ENCODE data around the gene PPFIA2. TPM values are rescaled to one million over a fixed set of nuclear protein-coding genes. Genes with fewer than 3 reads are reported as not detected.

PPFIA2 gene
- total RNA-seq, 1 experiment from 2014 or later: not detected

DNA sequence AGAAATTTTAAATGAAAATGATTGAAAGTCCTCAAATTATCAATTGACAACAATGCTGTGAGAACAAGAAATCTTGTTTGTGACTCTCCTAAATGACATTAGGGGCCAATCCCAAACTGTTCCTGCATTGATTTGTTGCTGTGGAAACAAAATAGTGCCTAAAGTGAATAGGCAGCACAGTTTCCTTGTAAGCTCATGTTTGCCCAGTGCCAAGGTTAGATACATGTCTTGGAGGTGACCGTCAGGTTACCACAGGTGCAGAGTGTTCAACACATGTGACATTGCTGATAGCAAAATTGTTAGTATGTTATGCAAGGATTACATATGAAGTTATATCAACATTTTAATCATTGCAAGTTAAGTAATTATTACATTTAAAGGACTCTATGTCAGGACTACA lies 388.7 kb downstream of the PPFIA2 start:
- Histone ChIP-seq H2AFZ (no peak overlapping the region), H3K4me2 (no peak overlapping the region), H3K9me2 (ENCODE audit: insufficient read depth) (no peaks in the 10 kb centered on the region; the same call in 1 of the 2 replicates), H3K79me2 (ENCODE audit: low read depth) (no peaks in the 10 kb centered on the region), H3K9me3 (ENCODE audit: insufficient read depth, low read depth) (no peaks in the 10 kb centered on the region), H3K4me3 (no peak overlapping the region), H3K36me3 (ENCODE audit: low read depth) (no peaks in the 10 kb centered on the region), H3K4me1 (replicated peaks; ENCODE audit: insufficient read depth) (no peaks in the 10 kb centered on the region), H3K27ac (no peak overlapping the region), H3F3A (ENCODE audit: insufficient read depth, low read depth) (no peaks in the 10 kb centered on the region), H3K27me3 (ENCODE audit: insufficient read depth, low read depth) (no peaks in the 10 kb centered on the region), H4K20me1 (ENCODE audit: insufficient read depth) (no peaks in the 10 kb centered on the region)
- intact Hi-C loops (cut with micrococcal nuclease; ENCODE audit: unreplicated experiment): no loop called here
- CTCF ChIA-PET: no interaction called here
- BruUV-seq (replicated peaks): no TSS peak
- no peak for DNase-seq
- TF ChIP-seq, protein P1, sequence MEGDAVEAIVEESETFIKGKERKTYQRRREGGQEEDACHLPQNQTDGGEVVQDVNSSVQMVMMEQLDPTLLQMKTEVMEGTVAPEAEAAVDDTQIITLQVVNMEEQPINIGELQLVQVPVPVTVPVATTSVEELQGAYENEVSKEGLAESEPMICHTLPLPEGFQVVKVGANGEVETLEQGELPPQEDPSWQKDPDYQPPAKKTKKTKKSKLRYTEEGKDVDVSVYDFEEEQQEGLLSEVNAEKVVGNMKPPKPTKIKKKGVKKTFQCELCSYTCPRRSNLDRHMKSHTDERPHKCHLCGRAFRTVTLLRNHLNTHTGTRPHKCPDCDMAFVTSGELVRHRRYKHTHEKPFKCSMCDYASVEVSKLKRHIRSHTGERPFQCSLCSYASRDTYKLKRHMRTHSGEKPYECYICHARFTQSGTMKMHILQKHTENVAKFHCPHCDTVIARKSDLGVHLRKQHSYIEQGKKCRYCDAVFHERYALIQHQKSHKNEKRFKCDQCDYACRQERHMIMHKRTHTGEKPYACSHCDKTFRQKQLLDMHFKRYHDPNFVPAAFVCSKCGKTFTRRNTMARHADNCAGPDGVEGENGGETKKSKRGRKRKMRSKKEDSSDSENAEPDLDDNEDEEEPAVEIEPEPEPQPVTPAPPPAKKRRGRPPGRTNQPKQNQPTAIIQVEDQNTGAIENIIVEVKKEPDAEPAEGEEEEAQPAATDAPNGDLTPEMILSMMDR (conservative IDR thresholded peaks at IDR 0.05): no peak
- no peak for TF ChIP-seq EZH2 (IDR thresholded peaks at IDR 0.05; ENCODE audit: low read depth)
- POLR2A ChIA-PET (ENCODE audit: unreplicated experiment): no interaction called here

DNA sequence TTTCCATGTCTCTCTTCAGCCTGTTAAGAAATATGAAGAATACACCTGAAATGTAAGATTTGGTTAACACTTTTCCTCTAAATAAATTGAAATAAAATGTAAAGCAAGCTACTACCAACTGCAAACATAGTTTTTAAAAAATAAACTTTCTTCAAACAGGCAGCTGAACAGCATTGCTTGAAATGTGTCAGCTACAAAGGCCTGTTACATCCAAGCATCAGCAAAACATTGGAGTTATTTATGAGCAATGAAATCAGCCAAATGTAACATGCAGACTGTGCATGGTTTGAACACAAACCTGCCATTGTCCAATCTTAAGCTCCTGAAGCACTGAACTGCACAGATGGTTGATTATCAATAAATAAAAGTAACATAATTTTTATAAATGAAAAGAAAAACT lies 390.0 kb downstream of the PPFIA2 start:
- H4K20me1 ChIP-seq (ENCODE audit: insufficient read depth): no peaks in the 10 kb centered on the region
- no peak overlapping the region for H2AFZ ChIP-seq
- H3F3A ChIP-seq (ENCODE audit: insufficient read depth, low read depth): no peaks in the 10 kb centered on the region
- BruUV-seq (replicated peaks): no TSS peak
- H3K36me3 ChIP-seq (ENCODE audit: low read depth): no peaks in the 10 kb centered on the region
- H3K27me3 ChIP-seq (ENCODE audit: insufficient read depth, low read depth): no peaks in the 10 kb centered on the region
- no peaks in the 10 kb centered on the region for H3K4me1 ChIP-seq (replicated peaks; ENCODE audit: insufficient read depth)
- ChIA-PET CTCF (no interaction called here), POLR2A (ENCODE audit: unreplicated experiment) (no interaction called here)
- no peak overlapping the region for H3K27ac ChIP-seq
- intact Hi-C loops (cut with micrococcal nuclease; ENCODE audit: unreplicated experiment): no loop called here
- no peak overlapping the region for H3K4me3 ChIP-seq
- TF ChIP-seq EZH2 (IDR thresholded peaks at IDR 0.05; ENCODE audit: low read depth): no peak
- TF ChIP-seq, protein P1 (conservative IDR thresholded peaks at IDR 0.05): no peak
- no peaks in the 10 kb centered on the region; the same call in 1 of the 2 replicates for H3K9me2 ChIP-seq (ENCODE audit: insufficient read depth)
- no peaks in the 10 kb centered on the region for H3K9me3 ChIP-seq (ENCODE audit: insufficient read depth, low read depth)
- no peaks in the 10 kb centered on the region for H3K79me2 ChIP-seq (ENCODE audit: low read depth)
- DNase-seq: no peak
- no peak overlapping the region for H3K4me2 ChIP-seq

DNA sequence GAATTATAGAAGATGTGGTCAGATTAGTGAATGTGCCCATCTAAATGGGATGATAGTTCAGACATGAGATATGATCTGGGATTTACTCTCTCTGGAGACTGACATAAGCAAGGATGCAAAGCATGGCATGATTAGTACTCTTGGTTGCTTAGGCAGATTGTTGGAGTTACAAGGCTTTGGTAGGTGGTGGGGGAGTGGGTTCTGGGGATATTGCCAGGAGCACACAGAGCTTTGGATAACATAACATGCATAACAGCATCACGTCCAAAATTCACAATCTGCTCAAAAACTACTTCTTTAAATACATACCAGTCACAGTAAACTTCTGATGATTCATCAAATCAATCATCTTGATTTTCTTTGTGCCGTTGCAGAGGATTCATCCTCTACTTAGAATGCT lies 393.9 kb downstream of the PPFIA2 start:
- DNase-seq: no peak
- Histone ChIP-seq H2AFZ (no peak overlapping the region), H3F3A (ENCODE audit: insufficient read depth, low read depth) (no peaks in the 10 kb centered on the region), H3K36me3 (ENCODE audit: low read depth) (no peaks in the 10 kb centered on the region), H3K27me3 (ENCODE audit: insufficient read depth, low read depth) (no peaks in the 10 kb centered on the region), H3K4me3 (no peak overlapping the region), H3K9me2 (ENCODE audit: insufficient read depth) (no peaks in the 10 kb centered on the region; the same call in 1 of the 2 replicates), H3K4me2 (no peak overlapping the region), H4K20me1 (ENCODE audit: insufficient read depth) (no peaks in the 10 kb centered on the region), H3K4me1 (replicated peaks; ENCODE audit: insufficient read depth) (no peaks in the 10 kb centered on the region), H3K27ac (no peak overlapping the region), H3K9me3 (ENCODE audit: insufficient read depth, low read depth) (no peaks in the 10 kb centered on the region), H3K79me2 (ENCODE audit: low read depth) (no peaks in the 10 kb centered on the region)
- BruUV-seq (replicated peaks): no TSS peak
- CTCF ChIA-PET: no interaction called here
- POLR2A ChIA-PET (ENCODE audit: unreplicated experiment): no interaction called here
- intact Hi-C loops (cut with micrococcal nuclease; ENCODE audit: unreplicated experiment): no loop called here
- TF ChIP-seq, protein P1 (conservative IDR thresholded peaks at IDR 0.05): no peak
- no peak for TF ChIP-seq EZH2 (IDR thresholded peaks at IDR 0.05; ENCODE audit: low read depth)

Measured in PC-9 (cell line).